ENCODE results near the gene WDR6. TPM values are rescaled to one million over a fixed set of nuclear protein-coding genes. Genes with fewer than 3 reads are reported as not detected.

The WDR6 gene
- polyA plus RNA-seq, 1 experiment, result 164 TPM

DNA sequence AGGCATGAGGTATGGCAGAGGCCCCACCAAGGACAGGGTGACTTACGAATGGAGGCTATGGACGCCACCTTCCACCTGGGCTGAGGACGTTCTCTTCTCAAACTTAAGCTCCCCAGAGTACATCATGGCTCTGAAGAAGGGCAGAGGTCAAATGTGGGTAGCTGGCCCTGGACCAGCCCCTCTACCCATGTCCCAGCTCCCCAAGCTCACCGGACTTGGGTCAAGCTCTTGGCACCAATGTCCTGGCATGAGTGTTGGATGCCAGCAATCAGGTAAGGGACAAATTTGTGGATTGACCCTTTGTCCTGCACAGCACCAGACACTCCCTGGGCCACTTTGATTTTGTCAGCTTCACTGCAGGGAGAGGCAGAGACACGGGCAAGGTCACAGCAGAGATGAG is 17.3 kb downstream of the WDR6 start:
- H3K4me3 ChIP-seq (ENCODE audit: low read depth, low read length), result no peak overlapping the region
- no peak for DNase-seq (ENCODE audit: low read depth)
- ChIA-PET POLR2A (no interaction called here), CTCF (interaction anchor here (0.7 to 1.3 kb wide), 3 partner anchors 17 to 70 kb away, joined by 3 to 4 read pairs (median 4); partner anchors contain the start of gene WDR6)
- TF ChIP-seq, protein P1, sequence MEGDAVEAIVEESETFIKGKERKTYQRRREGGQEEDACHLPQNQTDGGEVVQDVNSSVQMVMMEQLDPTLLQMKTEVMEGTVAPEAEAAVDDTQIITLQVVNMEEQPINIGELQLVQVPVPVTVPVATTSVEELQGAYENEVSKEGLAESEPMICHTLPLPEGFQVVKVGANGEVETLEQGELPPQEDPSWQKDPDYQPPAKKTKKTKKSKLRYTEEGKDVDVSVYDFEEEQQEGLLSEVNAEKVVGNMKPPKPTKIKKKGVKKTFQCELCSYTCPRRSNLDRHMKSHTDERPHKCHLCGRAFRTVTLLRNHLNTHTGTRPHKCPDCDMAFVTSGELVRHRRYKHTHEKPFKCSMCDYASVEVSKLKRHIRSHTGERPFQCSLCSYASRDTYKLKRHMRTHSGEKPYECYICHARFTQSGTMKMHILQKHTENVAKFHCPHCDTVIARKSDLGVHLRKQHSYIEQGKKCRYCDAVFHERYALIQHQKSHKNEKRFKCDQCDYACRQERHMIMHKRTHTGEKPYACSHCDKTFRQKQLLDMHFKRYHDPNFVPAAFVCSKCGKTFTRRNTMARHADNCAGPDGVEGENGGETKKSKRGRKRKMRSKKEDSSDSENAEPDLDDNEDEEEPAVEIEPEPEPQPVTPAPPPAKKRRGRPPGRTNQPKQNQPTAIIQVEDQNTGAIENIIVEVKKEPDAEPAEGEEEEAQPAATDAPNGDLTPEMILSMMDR (IDR thresholded peaks at IDR 0.05; ENCODE audit: insufficient read depth, low read depth, low read length), result no peak
- H3K27me3 ChIP-seq (ENCODE audit: control insufficient read depth, insufficient read depth, low read length), result no peaks in the 10 kb centered on the region
- H3K36me3 ChIP-seq (ENCODE audit: control insufficient read depth, insufficient read depth, low read length), result peaks cover 32% of the 10 kb centered on the region

DNA sequence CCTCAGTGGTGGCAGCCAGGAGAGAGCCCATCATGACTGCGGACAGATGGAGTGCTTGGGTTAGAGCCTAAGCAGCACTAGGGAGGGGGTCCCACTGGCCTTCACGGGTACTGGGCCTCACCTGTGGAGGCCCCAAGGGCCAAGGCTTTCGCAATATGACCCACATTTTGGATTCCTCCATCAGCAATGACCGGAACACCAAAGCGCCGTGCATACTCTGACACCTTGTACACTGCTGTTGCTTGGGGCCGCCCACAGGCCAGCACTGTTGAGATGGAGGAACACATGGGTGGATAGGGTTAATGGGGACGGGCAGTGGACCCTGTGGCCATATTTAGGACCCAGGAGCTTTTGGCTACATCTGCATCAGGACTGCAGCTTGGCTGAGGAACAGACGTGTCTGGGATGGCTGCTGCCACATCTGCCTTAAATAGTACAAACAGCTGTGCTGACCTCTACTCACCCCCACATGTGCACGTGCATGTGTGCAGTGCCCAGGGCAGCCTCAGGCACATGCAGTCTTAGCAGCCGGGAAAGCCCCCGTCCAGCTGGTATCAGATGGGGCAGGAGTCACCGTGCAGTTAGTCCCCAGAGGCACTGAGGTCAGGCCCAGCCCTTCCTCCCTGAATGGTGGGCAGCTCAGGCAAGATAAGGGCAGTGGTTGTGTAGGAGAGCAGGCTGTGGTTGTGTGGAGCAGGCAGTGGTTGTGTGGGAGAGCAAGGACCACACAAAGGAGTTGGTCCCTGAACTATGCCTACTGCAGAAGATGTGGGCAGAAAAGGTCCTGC is 18.0 kb downstream of the WDR6 start:
- POLR2A ChIA-PET, result interaction anchor here (0.6 kb wide), 1 partner anchor 156 kb away, joined by 6 read pairs; no protein-coding TSS in a partner anchor
- CTCF ChIA-PET, result interaction anchor here (0.7 to 1.3 kb wide), 3 partner anchors 18 to 70 kb away, joined by 3 to 4 read pairs (median 4); partner anchors contain the start of gene WDR6
- Histone ChIP-seq H3K36me3 (ENCODE audit: control insufficient read depth, insufficient read depth, low read length) (peaks cover 34% of the 10 kb centered on the region), H3K4me3 (ENCODE audit: low read depth, low read length) (no peak overlapping the region), H3K27me3 (ENCODE audit: control insufficient read depth, insufficient read depth, low read length) (no peaks in the 10 kb centered on the region)
- DNase-seq (ENCODE audit: low read depth), result no peak
- TF ChIP-seq, protein P1 (IDR thresholded peaks at IDR 0.05; ENCODE audit: insufficient read depth, low read depth, low read length), result no peak

DNA sequence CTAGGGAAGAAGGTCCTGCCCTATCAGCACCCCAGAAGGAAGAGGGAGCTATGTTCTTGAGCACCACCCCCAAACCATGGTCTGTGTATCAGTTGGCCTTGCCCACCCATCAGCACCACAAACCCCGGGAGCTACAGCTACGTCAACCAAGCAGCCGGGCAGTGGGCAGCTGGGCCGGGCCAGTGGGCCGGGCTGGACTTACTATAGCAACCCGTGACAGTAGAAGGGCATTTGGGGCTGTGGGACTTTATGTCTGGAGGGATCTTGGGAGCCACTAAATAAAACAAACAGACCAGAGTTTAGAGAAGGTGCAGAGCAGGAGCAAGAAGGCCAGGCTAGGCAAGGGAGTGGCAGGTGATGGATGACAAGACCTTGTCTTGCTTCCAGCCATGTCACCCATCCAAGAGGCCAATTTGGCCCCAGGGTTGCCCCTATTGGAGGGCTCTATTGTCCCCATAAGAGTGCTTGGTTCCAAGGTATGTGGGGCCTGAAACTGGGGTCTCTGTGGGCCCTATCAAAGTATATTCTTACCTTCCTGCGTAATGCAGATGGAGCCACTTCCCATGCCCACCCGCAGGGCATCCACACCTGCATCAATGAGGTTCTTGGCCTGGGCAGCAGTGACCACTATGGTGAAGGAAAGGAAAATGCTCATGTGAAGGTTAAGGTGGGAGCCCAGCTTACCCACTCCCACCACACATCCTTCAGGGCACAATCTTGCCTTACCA is 18.8 kb downstream of the WDR6 start:
- Histone ChIP-seq H3K27me3 (ENCODE audit: control insufficient read depth, insufficient read depth, low read length) (no peaks in the 10 kb centered on the region), H3K36me3 (ENCODE audit: control insufficient read depth, insufficient read depth, low read length) (peaks cover 38% of the 10 kb centered on the region), H3K4me3 (ENCODE audit: low read depth, low read length) (no peak overlapping the region)
- ChIA-PET CTCF (no interaction called here), POLR2A (interaction anchor here (0.6 kb wide), 1 partner anchor 155 kb away, joined by 6 read pairs; no protein-coding TSS in a partner anchor)
- TF ChIP-seq, protein P1 (IDR thresholded peaks at IDR 0.05; ENCODE audit: insufficient read depth, low read depth, low read length), result no peak
- DNase-seq (ENCODE audit: low read depth), result no peak

DNA sequence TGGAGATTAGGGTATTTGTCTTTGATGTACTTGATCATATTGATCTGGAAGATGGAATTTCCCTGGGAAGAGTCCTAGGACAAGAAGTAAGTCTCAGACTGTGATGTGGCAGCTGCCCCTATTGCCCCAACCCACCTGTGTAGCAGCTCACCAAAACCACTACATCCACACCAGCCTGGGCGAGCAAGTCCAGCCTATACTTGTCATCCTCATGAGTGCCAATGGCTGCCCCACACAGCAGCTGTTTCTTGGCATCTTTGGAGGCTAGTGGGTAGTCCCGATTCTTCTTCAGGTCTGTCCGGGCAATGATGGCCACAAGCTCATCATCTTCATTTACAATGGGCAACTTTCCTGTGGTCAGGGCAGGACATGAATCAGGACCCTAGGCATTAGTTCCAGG is 19.3 kb downstream of the WDR6 start:
- H3K4me3 ChIP-seq (ENCODE audit: low read depth, low read length), result no peak overlapping the region
- peaks cover 38% of the 10 kb centered on the region for H3K36me3 ChIP-seq (ENCODE audit: control insufficient read depth, insufficient read depth, low read length)
- CTCF ChIA-PET, result no interaction called here
- DNase-seq (ENCODE audit: low read depth), result no peak
- no peaks in the 10 kb centered on the region for H3K27me3 ChIP-seq (ENCODE audit: control insufficient read depth, insufficient read depth, low read length)
- POLR2A ChIA-PET, result interaction anchor here (0.5 kb wide), 1 partner anchor 466 kb away, joined by 9 read pairs; no protein-coding TSS in a partner anchor
- TF ChIP-seq, protein P1 (IDR thresholded peaks at IDR 0.05; ENCODE audit: insufficient read depth, low read depth, low read length), result no peak

DNA sequence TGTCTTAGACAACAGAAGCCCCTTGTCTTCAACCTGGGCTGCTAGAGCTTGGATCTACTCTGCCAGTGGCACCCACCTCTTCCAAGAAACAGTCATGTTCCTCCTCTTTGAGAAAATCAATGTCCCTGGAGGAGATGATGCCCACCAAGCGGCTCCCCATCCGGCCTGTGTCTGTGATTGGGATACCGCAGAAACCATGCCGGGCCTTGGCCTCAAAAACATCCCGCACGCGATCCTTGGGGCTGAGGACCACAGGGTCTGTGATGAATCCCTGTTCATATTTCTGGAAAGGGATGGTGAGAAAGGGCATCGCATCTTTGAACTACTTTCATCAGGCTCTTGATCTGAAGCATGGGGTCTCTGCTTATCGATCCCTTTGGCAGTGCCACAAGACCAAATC is 20.4 kb downstream of the WDR6 start:
- CTCF ChIA-PET, result no interaction called here
- Histone ChIP-seq H3K4me3 (ENCODE audit: low read depth, low read length) (no peak overlapping the region), H3K36me3 (ENCODE audit: control insufficient read depth, insufficient read depth, low read length) (peaks cover 43% of the 10 kb centered on the region), H3K27me3 (ENCODE audit: control insufficient read depth, insufficient read depth, low read length) (no peaks in the 10 kb centered on the region)
- DNase-seq (ENCODE audit: low read depth), result no peak
- TF ChIP-seq, protein P1 (IDR thresholded peaks at IDR 0.05; ENCODE audit: insufficient read depth, low read depth, low read length), result no peak
- POLR2A ChIA-PET, result no interaction called here
